HG02870 (cell line): ENCODE data around the gene LIN7C.

Source experiments
- ATAC-seq: cut with Tn5 transposase; IDR thresholded peaks from one replicate; pipeline ENCODE4 v1.9.1; 2021; ENCODE audit warnings: mild to moderate bottlenecking, moderate library complexity; ENCODE audit not compliant: unreplicated experiment

The LIN7C gene

DNA sequence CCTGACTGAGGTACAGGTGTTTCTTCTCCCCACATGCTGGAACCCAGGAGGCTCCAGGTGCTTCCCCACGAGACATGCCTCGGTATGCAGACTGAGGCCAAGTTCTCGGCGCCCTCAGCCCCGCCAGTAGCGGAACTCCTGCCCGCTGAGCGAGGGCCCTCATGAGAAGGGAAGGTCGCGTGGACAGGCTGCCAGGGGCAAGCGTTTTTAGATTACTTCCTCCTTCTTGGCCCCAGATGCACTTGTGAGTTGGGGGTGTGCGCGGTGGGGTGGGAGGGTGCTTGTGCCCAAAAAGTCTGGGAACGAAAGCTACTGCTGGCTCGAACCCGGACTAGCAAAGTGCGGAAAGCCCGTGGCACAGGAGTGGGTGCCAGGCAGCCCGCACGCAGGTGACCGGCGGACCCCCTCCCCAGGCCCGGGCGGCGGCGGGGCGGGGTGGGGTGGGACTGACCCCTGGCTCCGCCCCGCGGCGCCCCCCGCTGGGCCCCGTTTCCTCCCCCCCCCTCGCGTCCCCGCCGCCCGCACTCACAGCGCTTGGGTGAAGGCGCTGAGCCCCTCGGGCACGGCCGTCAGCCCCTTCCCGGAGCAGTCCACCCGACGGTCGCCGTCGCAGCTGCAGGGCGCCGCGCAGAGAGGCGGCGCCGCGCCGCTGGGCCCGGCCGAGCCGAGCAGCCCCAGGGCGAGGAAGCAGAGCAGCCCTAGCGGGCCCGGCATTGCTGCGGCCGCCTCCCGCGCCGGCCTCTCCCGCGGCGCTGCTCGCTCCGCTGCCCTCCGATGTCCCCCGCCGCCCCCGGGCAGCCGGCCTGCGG is 34.8 kb downstream of the LIN7C start:
- peak; percentile 23 for ATAC-seq

DNA sequence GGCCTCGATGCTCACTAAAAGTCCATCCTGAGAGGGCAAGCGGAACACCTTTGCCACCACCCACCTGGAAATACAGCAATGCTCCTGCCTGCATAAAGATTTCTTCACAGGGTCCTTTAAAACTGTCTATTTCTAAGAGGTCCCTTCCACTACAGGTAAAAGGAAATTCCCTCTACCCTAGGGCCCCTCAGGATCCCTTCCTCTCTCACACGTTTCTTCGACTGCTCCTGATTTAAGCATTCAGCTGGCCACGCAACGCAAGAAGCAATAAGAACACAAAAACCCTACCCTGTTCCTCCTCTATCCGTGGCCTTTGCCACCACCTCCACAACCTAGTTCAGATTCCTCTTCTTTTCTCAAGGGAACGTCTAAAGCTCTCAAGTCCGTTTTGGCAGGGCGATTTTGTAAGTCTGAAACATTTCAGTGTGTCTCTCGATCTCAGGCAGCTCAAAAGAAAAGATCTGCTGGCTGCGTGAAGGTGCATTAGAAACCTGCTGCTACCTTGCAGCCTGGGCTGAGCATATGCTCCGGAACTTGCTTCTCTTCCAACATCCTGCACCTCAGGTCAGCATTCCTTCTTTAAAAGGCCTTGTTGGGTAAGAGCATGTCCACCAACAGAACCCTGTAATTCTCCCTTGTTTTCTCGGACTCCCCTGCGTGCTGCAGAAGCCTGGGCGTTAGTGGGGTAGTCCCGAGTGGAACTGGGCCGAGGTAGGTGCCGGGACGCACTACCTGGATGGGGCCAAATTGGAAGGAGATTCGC is 35.6 kb downstream of the LIN7C start:
- no peak for ATAC-seq

DNA sequence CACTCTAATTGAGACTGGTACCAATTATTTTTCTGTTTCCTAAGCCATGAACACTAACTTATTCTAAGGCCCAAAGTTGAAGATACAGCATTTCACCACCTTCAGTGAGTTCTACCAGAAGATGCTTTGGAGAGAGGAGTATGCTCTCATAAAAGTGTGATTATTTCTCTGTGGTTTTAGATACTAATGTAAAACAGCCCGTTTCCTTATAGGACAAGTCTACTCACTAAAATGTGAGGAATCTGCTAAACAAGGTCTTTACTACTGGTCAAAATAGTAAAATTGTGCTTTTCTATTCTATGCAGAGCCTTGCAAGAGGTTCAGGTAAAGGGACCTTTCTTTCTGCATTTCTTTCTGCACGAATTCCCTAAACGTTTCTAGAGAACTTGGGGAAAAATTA is 36.4 kb downstream of the LIN7C start:
- ATAC-seq, result no peak

DNA sequence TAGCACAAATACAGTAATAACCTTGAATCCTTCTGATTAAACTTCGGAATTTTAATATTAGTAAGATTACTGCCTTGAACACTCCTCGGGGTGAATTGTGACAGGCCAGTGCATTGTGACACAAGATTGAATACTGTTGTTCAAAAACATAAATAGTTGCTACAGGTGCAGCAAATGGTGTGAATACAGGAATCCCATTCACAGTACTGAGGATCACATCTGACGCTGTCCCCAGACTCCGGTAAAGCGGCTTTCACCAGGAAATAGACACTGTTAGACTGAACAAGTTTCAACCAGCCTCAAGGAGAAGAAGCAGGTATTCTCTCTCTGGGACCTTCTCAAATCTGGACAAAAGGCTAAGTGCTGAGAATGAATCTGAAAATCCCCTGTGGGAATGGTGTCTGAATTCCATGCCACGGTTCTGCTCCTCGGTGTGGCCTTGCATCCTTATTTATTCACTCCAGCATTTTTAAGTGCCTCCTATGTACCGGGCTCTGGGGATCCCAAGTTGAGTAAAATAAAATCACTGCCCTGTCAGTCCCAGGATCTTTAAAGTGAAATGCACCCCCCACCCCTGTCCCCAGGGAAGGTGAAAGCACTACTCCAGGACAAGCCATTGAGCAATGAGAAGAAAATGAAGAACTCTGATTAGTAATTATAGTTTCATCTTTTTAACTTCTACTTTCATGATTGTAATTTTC is 37.4 kb downstream of the LIN7C start:
- no peak for ATAC-seq

DNA sequence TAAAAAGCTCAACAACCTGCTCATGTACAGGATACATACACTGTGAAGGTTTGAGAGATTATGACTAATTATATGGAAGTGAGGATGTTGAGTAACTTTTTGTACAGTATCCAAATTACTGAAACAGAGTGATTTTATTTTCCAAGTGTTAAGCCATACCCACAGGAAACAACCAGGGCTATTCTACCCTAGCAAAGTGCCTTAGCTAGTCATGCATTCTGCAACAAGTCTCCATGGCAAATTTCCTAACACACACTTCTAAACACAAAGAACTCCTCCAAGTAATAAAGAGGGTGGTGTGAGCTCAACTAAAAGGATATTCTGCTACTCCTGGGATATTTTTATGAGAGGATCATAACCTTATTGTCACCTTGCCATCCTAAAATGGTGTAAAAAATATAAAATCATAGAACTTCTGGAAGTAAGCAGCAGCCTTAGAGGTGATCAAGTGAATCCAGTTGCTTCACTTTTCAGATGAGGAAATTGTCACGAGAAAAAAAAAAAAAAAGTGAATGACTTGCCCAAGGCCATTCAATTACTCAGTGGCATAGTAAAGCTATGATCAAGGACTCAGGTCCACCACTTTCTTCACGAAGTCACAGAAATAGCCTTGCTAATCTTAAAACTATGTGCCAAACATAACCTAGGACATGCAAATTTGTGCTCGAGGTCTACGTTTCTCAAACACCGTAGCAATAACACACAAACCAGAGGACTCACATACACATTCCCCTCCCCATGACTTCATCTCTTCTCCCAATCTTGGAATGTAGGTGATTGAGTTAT is 38.2 kb downstream of the LIN7C start:
- no peak for ATAC-seq

DNA sequence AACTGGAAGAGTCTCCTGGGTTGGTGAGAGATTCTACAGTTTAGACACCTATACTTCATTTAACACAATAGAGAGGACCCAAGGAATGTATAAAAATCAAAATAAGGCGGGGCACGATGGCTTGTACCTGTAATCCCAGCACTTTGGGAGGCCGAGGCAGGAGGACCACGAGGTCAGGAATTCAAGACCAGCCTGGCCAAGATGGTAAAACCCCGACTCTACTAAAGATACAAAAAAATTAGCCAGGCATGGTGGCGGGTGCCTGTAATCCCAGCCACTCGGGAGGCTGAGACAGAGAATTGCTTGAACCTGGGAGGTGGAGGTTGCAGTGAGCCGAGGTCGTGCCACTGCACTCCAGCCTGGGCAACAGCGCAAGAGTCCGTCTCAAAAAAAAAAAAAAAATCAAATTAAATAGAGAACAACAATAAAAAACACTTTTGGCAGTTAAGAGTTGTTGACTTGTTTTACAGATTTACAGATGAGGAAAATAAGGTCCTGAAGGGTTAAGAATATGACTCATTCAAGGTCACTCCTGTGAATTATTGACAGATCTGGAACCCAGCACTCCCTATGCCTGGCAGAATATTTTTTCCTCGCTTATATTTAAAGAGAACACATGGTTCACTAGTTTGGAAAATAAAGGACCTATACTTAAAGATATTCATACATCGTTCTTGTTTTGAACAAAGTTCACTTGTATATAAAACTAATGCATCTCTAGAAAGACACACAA is 39.2 kb downstream of the LIN7C start:
- no peak for ATAC-seq

DNA sequence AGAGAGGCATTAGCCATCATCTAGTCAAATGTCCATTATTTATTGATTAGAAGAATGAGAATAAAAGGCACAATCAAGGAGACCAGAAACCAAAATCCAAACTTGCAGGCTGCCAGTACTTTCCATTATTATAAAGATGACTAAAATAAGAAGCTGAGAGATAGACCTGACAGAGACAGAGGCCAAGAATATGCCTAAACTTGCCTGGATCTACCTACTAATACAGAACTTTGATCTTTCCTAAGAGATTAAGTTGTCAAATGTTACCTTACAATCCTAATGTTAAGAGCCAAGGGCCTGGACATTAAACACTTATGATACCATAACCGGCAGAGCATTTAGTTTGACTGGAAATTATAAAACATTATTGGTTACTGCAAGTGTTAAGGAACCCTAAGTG is 40.2 kb downstream of the LIN7C start:
- ATAC-seq, result no peak

DNA sequence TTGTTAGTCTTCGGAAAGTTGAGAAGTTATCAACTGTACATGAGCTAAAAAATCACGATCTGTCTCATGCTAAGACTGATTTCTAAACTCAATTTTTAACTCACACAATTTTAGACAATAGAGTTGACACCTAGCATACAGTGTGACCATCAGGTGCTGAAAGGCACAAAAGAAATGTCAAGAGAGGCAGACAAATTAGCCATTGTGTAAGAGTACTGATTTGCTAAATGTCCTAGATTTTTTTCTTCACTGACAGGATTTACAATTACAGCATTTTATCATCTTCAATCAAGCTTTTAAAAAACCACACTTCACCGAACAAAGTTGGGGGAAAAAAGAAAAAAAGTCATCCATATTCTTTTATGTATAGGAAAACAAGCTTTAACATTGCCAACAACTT is 40.9 kb downstream of the LIN7C start:
- ATAC-seq, result no peak

DNA sequence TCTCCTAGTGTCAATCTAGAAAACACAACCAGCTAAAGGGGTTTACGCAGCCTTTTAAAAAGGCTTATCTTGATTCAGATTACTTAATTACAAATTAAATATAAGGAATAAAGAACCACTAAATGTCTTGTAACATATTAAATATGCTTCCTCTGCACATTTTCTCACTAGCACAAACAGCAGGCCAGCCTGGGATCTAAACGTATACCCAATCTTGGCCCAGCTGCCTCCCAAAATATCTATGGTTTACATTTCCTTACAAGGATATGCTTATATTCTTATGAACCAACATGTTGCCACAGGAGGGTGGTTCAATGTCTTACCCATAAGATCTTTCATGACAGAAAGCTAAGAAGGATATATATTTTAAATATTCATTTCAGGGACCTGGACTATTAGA is 41.7 kb downstream of the LIN7C start:
- ATAC-seq, result no peak

DNA sequence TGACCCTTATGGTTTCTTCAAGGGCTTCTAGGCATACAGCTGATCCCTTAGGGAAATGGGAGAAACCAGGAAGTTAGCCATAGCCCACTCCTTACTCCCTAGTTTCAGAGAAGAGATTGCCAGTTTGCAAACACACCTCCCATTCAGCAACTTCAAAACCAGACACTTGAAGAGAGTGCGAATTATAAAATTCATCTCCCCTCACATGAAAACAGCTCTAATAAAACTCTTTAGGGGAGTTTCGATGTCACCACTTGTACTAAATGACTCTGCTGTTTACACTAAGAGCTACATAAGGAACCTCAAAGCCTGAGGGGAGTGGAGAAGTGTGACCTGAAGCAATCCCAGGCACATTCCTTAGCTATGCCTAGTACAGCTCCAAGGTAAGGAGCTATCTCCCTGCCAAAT is 42.3 kb downstream of the LIN7C start:
- ATAC-seq, result no peak

DNA sequence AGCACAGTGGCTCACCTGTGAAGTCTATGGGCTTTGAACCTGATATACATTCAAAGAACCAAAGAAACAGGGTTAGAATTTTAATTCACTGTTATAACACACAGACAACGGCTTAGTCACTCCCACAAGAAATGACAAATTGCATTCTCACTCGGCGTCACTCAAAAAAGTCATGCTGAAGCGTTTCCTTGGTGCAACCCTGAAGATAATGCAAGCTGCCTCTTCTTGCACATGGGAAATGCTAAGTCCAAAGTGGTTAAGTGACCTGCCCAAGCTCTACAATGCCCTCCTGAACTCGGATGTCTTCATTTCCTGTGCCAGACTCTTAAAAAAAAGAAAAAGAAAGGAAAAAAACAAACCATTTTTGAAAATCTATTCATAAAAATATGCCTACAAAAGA is 44.0 kb downstream of the LIN7C start:
- ATAC-seq, result no peak

DNA sequence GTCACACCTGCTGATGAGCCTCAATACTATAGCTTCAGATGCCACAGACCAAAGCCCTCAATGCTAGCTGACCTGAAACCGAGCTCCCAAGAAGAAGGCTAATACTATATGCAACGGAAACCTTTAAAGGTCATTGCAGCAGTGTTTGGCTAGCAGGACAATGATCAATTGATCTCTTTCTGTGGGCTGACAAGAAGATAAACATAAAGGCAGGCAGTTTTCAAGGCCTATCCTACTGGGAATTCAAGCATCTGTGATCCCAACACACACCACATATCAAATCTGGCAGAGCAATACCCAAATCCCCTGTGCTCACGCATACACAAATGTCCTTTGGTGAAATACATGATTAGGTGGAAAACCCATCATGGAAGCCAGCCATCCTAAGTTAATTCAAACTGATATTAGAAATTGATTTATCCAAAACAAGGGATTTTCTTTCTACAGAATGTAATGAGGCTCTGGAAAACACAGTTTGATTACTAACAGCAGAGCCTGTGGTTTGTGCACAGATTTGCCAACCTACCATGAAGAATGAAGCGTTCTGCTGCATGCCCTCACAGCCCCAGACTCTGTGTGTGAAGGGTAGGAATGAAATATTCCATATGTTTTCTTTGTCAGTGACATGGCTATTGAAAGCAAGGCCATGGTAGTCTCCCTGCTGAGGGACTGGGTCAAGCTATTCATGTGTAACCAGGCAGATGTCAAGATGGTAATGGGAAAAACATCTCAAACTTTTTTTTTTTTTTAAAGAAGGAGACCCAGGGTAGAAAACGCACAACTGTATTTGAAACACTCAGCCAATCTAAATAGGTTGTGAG is 46.2 kb downstream of the LIN7C start:
- no peak for ATAC-seq

DNA sequence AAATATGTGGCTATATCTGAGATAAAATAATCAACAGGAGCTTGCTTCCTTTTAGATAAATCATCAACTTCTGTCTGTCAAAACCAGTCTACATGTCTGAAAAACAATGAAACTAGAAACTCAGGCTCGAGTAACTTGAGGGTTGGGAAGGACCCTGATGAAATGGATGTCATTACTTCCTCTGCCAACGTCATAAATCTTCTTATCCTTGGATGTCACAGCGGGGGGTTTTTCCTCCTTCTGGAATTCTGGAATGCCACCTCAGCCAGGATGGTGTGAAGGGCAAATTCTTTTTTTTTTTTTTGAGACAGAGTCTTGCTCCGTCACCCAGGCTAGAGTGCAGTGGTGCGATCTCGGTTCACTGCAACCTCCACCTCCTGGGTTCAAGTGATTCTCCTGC is 47.4 kb downstream of the LIN7C start:
- no peak for ATAC-seq

DNA sequence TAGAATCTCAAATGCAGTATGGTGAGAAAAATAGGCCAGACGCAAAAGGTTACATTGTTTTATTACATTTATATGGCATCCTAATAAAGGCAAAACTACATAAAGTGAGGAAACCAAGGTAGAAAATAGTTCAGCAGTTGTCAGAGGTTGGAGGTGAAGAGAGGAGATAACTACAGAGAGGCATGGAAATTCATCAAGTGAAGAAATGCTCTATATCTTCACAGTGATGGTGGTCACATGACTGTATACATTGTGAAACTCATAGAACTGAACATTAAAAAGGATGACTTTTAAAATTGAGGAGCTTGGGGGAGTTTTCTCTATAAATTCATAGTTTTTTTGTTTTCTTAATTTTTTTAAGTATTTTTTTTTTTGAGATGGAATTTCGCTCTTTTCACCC is 48.4 kb downstream of the LIN7C start:
- no peak for ATAC-seq

DNA sequence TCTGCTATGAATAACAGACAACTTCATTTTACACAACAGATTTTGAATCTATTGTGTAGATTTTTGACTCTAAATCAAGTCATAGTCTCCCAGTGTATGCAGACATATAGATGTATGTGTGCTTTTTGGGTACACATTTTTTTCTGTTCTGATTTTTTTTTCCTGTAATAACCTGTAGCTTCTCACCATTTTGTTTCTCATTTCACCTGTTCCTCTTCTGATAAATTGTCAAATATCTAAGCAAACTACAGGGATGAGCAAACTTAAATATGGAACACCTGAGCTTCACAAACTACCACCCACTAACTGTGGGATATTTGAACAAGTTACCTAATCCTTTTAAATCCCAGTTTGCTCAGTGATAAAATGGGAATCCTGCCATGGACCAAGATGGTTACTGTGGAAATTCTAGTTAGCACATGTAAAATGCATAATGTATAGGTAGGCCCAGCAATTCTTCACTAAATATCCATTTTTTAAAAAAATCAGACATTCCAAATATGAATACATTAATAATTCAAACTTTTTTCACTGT is 49.7 kb downstream of the LIN7C start:
- ATAC-seq, result no peak

DNA sequence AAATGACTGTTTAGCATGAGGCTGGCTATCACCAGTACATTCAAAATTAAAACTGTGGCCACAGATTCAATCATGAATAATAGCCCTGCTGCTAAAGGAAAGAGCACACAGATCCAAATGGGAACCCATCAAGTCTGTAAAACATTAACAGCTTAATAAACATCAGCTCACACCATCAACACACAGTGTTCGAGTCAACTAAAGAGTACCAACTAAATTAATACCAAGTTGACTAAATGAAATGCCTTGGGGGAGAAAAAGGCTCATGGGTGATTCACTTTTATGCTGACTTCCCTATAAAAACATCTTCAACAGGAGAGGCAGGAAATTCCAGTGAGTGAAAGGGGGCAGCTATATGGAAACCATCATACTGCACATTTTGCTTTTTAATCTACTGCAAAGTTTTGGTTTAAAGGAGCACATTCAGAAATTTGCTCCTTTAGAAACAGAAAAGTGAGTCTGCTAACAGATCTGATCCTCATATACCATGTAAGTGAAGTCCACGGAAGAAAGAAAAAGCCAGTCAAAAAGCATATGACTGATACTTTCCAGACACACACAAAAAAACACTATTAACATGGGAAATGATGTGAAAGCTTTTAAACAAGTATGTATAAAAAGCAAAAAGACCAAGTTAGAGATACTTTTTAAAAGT is 50.3 kb downstream of the LIN7C start:
- no peak for ATAC-seq

DNA sequence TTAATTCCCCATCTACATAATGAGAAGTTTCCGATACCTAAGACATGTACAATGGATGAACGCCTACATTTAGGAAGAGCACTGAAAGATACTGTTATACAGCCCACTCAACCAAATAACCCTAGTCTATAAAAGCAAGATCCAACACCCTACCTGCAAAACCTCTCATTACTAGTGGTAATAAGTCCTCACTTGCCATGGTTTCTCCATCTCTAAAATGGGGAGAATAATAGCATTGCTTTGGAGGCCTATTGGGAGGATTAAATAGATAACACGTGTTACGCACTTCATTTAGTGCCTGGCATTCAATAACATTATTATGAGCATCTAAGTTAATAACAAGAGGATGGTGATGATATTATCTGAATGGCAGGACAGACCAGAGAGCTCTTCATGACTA is 50.9 kb downstream of the LIN7C start:
- ATAC-seq, result no peak

DNA sequence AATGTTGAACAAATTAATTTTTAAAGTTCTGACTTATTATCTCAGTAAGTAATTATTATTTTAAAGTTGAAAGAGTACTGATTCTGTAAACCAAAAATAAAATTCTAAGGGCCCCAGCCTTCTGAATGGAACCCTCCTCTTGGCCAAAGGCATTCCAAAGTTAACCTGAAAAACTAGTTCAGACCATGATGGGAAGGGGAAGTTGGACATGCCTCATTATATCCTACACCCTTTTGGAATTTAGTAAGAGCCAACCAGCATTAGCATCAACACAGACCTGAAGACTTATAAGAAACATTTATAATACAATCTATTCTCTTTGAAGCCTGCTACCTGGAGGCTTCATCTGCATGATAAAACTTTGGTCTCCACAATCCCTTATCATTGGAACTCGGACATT is 52.9 kb downstream of the LIN7C start:
- ATAC-seq, result no peak

DNA sequence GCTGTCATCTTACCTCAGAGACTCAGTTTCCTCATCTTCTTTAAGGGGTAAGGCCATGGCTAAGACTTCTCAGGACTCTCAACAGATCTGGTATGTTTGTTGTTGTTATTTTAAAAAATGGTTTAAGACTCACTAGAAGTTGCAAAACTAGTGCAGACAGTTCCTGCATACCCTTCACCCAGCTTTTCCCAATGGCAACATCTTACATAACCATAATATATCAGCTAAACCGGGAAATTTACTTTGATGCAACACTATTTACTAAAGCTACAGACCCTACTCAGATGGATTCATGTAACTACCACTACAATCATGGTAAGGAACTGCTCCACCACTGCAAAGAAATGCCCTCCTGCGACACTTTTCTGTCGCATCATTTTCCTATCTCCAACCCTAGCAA is 54.4 kb downstream of the LIN7C start:
- no peak for ATAC-seq
